Erythroblast (primary cell): ENCODE data around the gene ATXN7.

ENCODE experiments used
- GATA1 ChIP-seq: IDR thresholded peaks from 2 replicates; pipeline ENCODE4 v1.6.1; 2011; ENCODE audit warnings: low read depth, mild to moderate bottlenecking, control low read depth, low read length, moderate library complexity
- POLR2A ChIP-seq: IDR thresholded peaks from 2 replicates; pipeline ENCODE4 v1.6.1; 2011; ENCODE audit warnings: mild to moderate bottlenecking, low read length

DNA sequence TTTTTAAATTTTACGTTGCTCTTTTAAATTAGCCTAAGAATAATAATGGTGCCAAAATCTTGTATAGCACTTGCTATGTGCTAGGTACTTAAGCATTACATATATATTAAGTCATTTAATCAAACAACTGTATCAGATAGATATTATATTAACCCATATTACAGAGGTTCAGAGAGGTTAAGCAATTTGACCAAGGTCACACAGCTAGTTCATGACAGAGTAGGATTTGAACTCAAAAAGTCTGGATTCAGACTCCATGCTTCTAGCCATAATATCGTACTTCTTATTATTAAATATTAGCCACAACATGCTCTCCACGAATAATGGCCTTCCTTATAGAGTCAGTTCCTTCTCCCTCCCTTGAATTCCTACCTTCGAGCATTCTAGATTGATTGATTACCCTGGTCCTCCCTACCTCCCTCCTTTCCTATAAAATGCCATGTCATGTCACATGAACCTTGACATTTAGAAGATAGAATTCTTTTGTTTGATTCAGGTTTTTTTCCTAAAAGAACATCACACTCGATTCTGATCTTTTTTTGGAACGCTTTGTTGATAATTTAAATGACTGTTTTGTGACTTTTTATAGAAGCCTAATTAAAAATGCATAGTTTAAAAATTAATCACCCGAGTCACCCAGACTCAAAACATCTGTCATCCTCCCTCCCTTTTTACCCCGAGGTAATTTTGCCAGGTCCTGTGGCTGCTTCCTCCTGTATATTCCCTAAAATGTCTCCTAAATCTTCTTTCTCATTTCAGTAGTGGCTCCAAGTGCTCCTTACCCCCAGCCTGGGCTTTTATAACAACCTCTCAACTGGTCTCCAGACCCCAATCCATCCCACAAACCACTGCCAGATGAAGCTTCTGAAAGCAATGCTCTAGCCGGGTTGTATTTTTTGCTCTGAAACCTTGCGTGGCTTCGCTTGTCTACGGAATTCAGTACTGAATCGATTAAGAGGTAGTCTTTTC is 168.2 kb downstream of the ATXN7 start:
- TF ChIP-seq POLR2A (no peak), GATA1 (no peak)
